HEK293 (cell line): ENCODE data around the gene IGDCC3.

Experiments
- AEBP2 ChIP-seq: fragments of 450-650 bp; formaldehyde crosslinking; IDR thresholded peaks from 2 replicates; pipeline ENCODE4 v1.5.1; 2016; ENCODE audit warnings: missing biosample characterization, missing genetic modification characterization, borderline replicate concordance
- OVOL3 ChIP-seq: fragments of 450-650 bp; formaldehyde crosslinking; IDR thresholded peaks from 2 replicates; pipeline ENCODE4 v1.5.1; 2016; ENCODE audit warnings: missing biosample characterization, missing genetic modification characterization
- TSHZ1 ChIP-seq: fragments of 450-650 bp; formaldehyde crosslinking; IDR thresholded peaks from 2 replicates; pipeline ENCODE4 v1.5.1; 2016; ENCODE audit warnings: missing biosample characterization, missing genetic modification characterization, borderline replicate concordance
- ZBTB17 ChIP-seq: fragments of 450-650 bp; formaldehyde crosslinking; IDR thresholded peaks from 2 replicates; pipeline ENCODE4 v1.5.1; 2016; ENCODE audit warnings: missing biosample characterization, missing genetic modification characterization
- ZNF16 ChIP-seq: fragments of 450-650 bp; formaldehyde crosslinking; IDR thresholded peaks from 2 replicates; pipeline ENCODE4 v1.5.1; 2016; ENCODE audit warnings: low read depth, missing biosample characterization, missing genetic modification characterization
- ZNF302 ChIP-seq: fragments of 450-650 bp; formaldehyde crosslinking; IDR thresholded peaks from 2 replicates; pipeline ENCODE4 v1.5.1; 2016; ENCODE audit warnings: missing biosample characterization, missing genetic modification characterization, low read depth
- ZNF311 ChIP-seq: fragments of 450-650 bp; formaldehyde crosslinking; IDR thresholded peaks from 2 replicates; pipeline ENCODE4 v1.5.1; 2017; ENCODE audit warnings: missing biosample characterization, missing genetic modification characterization, borderline replicate concordance
- ZNF324 ChIP-seq: fragments of 450-650 bp; formaldehyde crosslinking; IDR thresholded peaks from 2 replicates; pipeline ENCODE4 v1.5.1; 2016; ENCODE audit warnings: missing biosample characterization, missing genetic modification characterization
- ZNF555 ChIP-seq: fragments of 450-650 bp; formaldehyde crosslinking; conservative IDR thresholded peaks from 2 replicates; pipeline ENCODE4 v1.5.1; 2017; ENCODE audit warnings: missing biosample characterization, mild to moderate bottlenecking, missing genetic modification characterization, inconsistent platforms
- ZNF560 ChIP-seq: fragments of 450-650 bp; formaldehyde crosslinking; IDR thresholded peaks from 2 replicates; pipeline ENCODE4 v1.5.1; 2017; ENCODE audit warnings: missing biosample characterization, missing genetic modification characterization, borderline replicate concordance
- ZNF664 ChIP-seq: fragments of 450-650 bp; formaldehyde crosslinking; IDR thresholded peaks from 2 replicates; pipeline ENCODE4 v1.5.1; 2016; ENCODE audit warnings: missing biosample characterization, missing genetic modification characterization
- ZNF707 ChIP-seq: fragments of 450-650 bp; formaldehyde crosslinking; IDR thresholded peaks from 2 replicates; pipeline ENCODE4 v1.5.1; 2016; ENCODE audit warnings: missing biosample characterization, missing genetic modification characterization
- ZNF76 ChIP-seq: fragments of 450-650 bp; formaldehyde crosslinking; IDR thresholded peaks from 2 replicates; pipeline ENCODE4; 2016; ENCODE audit warnings: low read depth, missing biosample characterization, missing genetic modification characterization, borderline replicate concordance
- ZNF777 ChIP-seq: fragments of 450-650 bp; formaldehyde crosslinking; IDR thresholded peaks from 2 replicates; pipeline ENCODE4 v1.5.1; 2017; ENCODE audit warnings: missing biosample characterization, missing genetic modification characterization, borderline replicate concordance
- ZNF843 ChIP-seq: fragments of 450-650 bp; formaldehyde crosslinking; IDR thresholded peaks from 2 replicates; pipeline ENCODE4 v1.5.1; 2016; ENCODE audit warnings: missing biosample characterization, missing genetic modification characterization
- ZSCAN23 ChIP-seq: fragments of 450-650 bp; formaldehyde crosslinking; IDR thresholded peaks from 2 replicates; pipeline ENCODE4 v1.5.1; 2016; ENCODE audit warnings: missing biosample characterization, missing genetic modification characterization
- ZXDB ChIP-seq: fragments of 450-650 bp; formaldehyde crosslinking; IDR thresholded peaks from 2 replicates; pipeline ENCODE4 v1.5.1; 2016; ENCODE audit warnings: missing biosample characterization, missing genetic modification characterization
- TF ChIP-seq, protein P1 (sequence below): fragments of 450-650 bp; formaldehyde crosslinking; IDR thresholded peaks from 2 replicates; pipeline ENCODE4 v1.5.1; 2016; ENCODE audit warnings: missing biosample characterization, missing genetic modification characterization
- TF ChIP-seq, protein P2 (sequence below): fragments of 450-650 bp; formaldehyde crosslinking; IDR thresholded peaks from 2 replicates; pipeline ENCODE4 v1.5.1; 2016; ENCODE audit warnings: missing biosample characterization, missing genetic modification characterization
- TF ChIP-seq, protein P3 (sequence below): fragments of 450-650 bp; formaldehyde crosslinking; IDR thresholded peaks from 2 replicates; pipeline ENCODE4 v1.5.1; 2017; ENCODE audit warnings: missing biosample characterization, missing genetic modification characterization
- TF ChIP-seq, protein P4 (sequence below): fragments of 450-650 bp; formaldehyde crosslinking; IDR thresholded peaks from 2 replicates; pipeline ENCODE4 v1.5.1; 2016; ENCODE audit warnings: missing biosample characterization, missing genetic modification characterization
- TF ChIP-seq, protein P5 (sequence below): fragments of 450-650 bp; formaldehyde crosslinking; IDR thresholded peaks from 2 replicates; pipeline ENCODE4 v1.5.1; 2017; ENCODE audit warnings: missing biosample characterization, missing genetic modification characterization

The IGDCC3 gene

GRCh38 chr15:65286069-65286703 is 91.6 kb downstream of the IGDCC3 start (continued):
- TF ChIP-seq ZNF777 (peak; percentile 89; the same call in 1 of the 2 replicates), ZNF76 (peak; percentile 79), ZNF555 (tag by site-specific recombination) (no peak), AEBP2 (tag by site-specific recombination) (no peak), ZNF707 (tag by site-specific recombination) (no peak), ZNF16 (tag by site-specific recombination) (no peak), ZNF560 (tag by site-specific recombination) (no peak), OVOL3 (tag by site-specific recombination) (no peak), ZSCAN23 (tag by site-specific recombination) (peak; percentile 73; the same call in 1 of the 2 replicates), ZNF664 (tag by site-specific recombination) (no peak), ZNF311 (no peak), TSHZ1 (tag by site-specific recombination) (no peak), ZBTB17 (tag by site-specific recombination) (peak; percentile 63; the same call in 1 of the 2 replicates), ZXDB (tag by site-specific recombination) (peak; percentile 85), ZNF302 (tag by site-specific recombination) (no peak), ZNF324 (tag by site-specific recombination) (peak; percentile 88; the same call in 1 of the 2 replicates), ZNF843 (tag by site-specific recombination) (peak; percentile 57; the same call in 1 of the 2 replicates)
- TF ChIP-seq, protein P1, sequence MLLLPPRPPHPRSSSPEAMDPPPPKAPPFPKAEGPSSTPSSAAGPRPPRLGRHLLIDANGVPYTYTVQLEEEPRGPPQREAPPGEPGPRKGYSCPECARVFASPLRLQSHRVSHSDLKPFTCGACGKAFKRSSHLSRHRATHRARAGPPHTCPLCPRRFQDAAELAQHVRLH (tag by site-specific recombination): peak; percentile 16; the same call in 1 of the 2 replicates
- TF ChIP-seq, protein P2, sequence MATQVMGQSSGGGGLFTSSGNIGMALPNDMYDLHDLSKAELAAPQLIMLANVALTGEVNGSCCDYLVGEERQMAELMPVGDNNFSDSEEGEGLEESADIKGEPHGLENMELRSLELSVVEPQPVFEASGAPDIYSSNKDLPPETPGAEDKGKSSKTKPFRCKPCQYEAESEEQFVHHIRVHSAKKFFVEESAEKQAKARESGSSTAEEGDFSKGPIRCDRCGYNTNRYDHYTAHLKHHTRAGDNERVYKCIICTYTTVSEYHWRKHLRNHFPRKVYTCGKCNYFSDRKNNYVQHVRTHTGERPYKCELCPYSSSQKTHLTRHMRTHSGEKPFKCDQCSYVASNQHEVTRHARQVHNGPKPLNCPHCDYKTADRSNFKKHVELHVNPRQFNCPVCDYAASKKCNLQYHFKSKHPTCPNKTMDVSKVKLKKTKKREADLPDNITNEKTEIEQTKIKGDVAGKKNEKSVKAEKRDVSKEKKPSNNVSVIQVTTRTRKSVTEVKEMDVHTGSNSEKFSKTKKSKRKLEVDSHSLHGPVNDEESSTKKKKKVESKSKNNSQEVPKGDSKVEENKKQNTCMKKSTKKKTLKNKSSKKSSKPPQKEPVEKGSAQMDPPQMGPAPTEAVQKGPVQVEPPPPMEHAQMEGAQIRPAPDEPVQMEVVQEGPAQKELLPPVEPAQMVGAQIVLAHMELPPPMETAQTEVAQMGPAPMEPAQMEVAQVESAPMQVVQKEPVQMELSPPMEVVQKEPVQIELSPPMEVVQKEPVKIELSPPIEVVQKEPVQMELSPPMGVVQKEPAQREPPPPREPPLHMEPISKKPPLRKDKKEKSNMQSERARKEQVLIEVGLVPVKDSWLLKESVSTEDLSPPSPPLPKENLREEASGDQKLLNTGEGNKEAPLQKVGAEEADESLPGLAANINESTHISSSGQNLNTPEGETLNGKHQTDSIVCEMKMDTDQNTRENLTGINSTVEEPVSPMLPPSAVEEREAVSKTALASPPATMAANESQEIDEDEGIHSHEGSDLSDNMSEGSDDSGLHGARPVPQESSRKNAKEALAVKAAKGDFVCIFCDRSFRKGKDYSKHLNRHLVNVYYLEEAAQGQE (tag by site-specific recombination): 0 out of 2 replicates have a peak, but pooled peaks have one; percentile 34
- TF ChIP-seq, protein P3, sequence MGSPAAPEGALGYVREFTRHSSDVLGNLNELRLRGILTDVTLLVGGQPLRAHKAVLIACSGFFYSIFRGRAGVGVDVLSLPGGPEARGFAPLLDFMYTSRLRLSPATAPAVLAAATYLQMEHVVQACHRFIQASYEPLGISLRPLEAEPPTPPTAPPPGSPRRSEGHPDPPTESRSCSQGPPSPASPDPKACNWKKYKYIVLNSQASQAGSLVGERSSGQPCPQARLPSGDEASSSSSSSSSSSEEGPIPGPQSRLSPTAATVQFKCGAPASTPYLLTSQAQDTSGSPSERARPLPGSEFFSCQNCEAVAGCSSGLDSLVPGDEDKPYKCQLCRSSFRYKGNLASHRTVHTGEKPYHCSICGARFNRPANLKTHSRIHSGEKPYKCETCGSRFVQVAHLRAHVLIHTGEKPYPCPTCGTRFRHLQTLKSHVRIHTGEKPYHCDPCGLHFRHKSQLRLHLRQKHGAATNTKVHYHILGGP (tag by site-specific recombination): no peak
- TF ChIP-seq, protein P4, sequence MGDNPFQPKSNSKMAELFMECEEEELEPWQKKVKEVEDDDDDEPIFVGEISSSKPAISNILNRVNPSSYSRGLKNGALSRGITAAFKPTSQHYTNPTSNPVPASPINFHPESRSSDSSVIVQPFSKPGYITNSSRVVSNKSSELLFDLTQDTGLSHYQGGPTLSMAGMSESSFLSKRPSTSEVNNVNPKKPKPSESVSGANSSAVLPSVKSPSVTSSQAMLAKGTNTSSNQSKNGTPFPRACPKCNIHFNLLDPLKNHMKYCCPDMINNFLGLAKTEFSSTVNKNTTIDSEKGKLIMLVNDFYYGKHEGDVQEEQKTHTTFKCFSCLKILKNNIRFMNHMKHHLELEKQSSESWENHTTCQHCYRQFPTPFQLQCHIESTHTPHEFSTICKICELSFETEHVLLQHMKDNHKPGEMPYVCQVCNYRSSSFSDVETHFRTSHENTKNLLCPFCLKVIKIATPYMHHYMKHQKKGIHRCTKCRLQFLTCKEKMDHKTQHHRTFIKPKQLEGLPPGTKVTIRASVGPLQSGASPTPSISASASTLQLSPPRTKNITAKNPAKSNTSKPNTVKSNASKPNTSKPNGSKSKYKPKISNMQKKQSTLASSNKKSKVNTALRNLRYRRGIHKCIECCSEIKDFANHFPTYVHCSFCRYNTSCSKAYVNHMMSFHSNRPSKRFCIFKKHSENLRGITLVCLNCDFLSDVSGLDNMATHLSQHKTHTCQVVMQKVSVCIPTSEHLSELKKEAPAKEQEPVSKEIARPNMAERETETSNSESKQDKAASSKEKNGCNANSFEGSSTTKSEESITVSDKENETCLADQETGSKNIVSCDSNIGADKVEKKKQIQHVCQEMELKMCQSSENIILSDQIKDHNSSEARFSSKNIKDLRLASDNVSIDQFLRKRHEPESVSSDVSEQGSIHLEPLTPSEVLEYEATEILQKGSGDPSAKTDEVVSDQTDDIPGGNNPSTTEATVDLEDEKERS (tag by site-specific recombination): no peak
- TF ChIP-seq, protein P5, sequence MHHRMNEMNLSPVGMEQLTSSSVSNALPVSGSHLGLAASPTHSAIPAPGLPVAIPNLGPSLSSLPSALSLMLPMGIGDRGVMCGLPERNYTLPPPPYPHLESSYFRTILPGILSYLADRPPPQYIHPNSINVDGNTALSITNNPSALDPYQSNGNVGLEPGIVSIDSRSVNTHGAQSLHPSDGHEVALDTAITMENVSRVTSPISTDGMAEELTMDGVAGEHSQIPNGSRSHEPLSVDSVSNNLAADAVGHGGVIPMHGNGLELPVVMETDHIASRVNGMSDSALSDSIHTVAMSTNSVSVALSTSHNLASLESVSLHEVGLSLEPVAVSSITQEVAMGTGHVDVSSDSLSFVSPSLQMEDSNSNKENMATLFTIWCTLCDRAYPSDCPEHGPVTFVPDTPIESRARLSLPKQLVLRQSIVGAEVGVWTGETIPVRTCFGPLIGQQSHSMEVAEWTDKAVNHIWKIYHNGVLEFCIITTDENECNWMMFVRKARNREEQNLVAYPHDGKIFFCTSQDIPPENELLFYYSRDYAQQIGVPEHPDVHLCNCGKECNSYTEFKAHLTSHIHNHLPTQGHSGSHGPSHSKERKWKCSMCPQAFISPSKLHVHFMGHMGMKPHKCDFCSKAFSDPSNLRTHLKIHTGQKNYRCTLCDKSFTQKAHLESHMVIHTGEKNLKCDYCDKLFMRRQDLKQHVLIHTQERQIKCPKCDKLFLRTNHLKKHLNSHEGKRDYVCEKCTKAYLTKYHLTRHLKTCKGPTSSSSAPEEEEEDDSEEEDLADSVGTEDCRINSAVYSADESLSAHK: no peak
